GM21717 (cell line): Measurements from ENCODE around the gene TUBGCP4.
"Not testable (repeated sequence)": the region's sequence is repeated elsewhere in the genome, so short reads cannot be mapped to it uniquely, and the experiment has no call there.

ENCODE experiments used
- ATAC-seq: cut with Tn5 transposase; IDR thresholded peaks from one replicate; pipeline ENCODE4 v1.9.1; 2021; ENCODE audit warnings: mild to moderate bottlenecking, moderate library complexity; ENCODE audit not compliant: unreplicated experiment

TUBGCP4 gene, protein sequence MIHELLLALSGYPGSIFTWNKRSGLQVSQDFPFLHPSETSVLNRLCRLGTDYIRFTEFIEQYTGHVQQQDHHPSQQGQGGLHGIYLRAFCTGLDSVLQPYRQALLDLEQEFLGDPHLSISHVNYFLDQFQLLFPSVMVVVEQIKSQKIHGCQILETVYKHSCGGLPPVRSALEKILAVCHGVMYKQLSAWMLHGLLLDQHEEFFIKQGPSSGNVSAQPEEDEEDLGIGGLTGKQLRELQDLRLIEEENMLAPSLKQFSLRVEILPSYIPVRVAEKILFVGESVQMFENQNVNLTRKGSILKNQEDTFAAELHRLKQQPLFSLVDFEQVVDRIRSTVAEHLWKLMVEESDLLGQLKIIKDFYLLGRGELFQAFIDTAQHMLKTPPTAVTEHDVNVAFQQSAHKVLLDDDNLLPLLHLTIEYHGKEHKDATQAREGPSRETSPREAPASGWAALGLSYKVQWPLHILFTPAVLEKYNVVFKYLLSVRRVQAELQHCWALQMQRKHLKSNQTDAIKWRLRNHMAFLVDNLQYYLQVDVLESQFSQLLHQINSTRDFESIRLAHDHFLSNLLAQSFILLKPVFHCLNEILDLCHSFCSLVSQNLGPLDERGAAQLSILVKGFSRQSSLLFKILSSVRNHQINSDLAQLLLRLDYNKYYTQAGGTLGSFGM

DNA sequence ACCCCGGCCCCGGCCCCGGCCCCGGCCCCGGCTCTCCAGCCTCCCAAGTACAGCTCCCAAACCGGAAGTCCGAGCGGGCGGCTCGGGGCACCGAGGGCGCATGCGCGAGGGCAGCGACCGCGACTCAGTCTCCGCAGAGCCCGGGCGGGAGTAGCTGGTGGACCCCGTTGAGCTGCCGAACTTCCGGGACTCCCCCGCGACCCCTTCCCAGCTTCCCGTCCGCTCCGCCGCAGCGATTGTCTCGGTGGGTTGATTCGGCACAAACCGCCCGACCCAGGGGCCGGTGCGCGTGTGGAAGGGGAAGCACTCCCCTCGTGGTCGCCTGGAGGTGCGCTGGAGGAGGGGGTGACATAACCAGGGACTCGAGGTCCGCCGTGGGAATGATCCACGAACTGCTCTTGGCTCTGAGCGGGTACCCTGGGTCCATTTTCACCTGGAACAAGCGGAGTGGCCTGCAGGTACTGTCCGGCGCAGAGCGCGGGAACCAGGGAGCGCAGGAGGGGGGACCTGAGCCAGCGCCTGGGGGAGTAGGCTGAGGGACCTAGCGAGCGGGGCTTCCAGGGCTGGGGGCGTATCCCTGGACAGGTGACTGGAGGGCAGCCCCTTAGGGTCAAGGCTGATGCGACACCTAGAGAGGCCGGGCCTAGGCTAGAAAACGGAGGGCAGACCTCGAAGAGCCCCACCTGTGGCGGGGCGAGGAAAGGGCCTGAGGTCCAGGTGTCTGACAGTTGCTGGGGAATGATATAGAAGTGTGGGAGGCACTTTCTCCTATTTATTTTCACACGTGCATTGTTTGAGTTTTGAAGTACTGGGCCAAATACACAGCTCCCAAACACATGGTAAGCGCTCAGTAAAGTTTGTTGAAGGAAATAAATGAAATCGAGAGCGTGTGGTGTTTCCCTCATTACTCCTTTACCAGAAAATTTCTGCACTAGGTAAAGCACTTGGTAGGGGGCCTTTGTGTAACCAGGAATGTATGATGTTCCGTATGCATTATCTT, at the start of gene TUBGCP4, which contains the start of gene ZSCAN29:
TSS of gene TUBGCP4 (plus strand) at position 127 of the 1,000 bp plus-strand sequence. CDS start at position 381, 254 bp downstream.
TSS of gene ZSCAN29 (minus strand) at position 69 of the 1,000 bp plus-strand sequence. CDS start 1,130 bp downstream, outside the sequence.
- ATAC-seq = peak; percentile 63

DNA sequence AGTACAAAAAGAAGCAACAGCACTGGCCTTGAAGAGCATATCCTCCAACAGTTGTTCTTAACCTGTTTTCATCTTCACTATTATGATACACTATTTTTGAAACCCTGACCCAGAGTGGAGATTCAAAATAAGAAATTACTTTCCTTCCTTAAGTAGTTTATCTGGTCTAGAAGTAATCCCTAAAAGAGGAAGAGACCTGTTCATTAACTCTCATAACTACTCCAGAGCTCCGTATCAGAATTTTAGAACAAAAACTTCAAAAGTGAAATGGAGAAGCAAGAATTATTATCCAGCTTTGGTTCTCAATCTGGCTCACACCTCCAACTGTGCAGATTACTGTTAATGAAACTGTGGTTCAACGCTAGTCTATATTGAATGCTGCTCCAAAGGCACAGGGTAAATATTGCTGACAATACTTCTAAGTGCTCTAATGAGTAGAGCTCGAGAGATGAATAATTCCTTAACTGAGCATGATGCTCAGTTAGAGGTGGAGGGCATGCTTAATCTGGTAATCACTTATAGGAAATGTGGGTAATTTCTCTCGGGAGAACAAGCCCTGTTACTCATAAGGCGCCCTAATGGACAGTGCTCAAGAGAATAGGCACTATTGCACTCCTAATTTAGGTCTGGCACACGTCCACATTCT, 45.7 kb upstream of the TUBGCP4 start:
- no peak for ATAC-seq

DNA sequence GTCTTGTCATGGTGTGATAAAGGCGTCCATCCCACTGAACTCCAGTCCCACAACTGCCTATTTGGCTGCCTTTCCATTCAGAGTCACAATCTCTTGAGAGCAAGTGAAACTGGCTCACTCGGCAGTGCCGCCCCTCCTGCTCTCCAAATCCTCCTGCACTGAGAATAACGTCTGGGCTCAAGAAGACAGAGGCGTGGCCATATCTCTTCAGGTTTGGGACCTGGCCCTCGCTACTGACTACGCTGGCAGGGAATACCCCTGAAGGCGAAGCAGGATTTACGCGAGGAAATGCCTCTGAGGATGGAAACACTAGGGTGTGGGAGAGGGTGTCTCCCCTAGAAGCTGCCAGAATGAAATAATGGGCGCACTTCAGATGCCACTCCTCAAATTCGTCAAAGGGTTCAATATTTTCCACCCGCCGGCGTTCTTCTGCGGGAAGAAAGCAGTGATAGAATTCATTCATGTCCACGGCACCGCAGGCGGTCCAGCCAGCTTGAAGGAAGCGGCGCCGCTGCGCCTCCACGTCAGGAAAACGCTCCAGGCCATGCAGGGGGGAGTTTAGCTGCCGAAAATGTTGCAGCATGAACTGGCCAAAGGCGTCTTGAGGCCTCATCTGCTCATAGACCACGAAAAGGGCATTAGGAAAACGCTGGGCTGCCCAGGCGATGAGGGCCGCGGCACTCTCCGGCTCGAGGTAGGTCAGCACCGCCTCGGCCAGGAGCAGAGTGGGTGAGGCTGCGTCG, 41.5 kb upstream of the TUBGCP4 start:
- no peak for ATAC-seq

DNA sequence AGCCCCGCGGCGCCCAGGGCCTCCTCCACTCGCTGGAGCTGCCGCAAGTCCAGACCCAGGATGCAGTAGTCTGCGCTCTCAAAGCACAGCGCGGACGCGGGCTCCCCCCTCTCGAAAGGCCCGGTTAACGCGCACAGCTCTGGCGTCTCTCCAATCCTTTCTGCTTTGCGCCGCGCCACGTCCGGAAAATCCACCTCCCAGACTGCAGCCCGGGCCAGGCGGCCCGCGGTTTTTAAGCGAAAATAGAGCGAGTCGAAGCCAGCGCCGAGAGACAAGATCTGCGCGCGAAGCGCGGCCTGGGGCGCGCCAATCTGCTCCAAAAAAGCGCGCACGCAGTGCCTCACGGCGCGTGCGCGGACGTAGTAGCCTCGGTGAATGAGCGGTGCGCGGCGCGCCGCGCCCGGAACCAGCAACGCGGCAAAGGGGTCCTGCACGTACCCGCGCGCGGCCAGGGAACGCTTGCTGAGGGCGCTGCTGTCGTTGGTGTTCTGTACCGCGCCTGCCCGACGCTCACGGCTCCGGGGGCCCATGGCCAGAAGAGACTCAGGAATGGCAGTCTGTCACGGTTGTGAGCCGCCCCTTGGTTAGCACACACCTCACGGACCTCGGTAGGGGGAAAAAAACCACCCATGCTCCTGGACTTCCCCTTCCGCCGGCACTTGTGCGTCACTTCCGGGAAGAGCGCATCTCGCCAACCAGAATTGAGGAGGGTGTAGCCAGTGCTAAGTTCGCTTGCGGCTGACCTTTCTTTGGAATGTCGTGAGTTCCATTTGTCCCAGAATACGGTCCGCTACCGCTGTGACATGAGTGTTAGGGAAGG, 40.7 kb upstream of the TUBGCP4 start, which contains the start of gene LCMT2:
TSS of gene LCMT2 (minus strand) at position 614 of the 820 bp plus-strand sequence. CDS start at position 530, 84 bp downstream.
- ATAC-seq = peak; percentile 88

DNA sequence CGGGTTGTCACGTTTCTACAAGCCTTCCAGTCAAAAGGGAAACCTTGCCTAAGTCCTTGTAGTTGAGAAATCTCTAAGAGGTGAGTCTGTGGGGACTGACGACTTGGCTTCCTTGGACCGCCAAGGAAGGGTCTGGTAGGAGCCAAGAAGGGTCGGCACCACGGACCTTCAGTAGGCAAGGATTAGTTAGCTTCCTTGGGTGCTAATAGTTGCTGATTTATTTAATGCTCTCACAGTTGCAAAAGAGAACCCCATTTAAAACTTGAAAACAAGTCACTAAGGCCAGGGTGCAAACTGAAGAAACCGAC, 40.2 kb upstream of the TUBGCP4 start:
- no peak for ATAC-seq

DNA sequence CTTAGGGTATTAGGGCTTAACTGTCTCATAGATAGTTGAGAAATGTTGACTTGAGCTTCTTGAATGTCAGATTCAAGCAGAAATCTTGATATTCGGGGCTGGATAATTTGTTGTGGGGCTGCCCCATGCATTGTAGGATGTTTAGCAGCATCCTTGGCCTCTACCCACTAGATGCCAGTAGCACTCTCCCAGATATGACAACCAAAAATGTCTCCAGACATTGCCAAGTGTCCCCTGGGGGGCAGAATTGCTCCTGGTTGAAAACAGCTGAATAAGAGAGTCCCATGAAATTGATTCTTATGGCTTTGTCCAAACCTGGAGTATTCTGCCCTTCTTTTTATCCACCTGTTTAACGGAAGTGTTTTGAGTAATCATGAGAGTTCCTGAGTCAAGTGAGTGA, 24.6 kb upstream of the TUBGCP4 start:
- no peak for ATAC-seq

DNA sequence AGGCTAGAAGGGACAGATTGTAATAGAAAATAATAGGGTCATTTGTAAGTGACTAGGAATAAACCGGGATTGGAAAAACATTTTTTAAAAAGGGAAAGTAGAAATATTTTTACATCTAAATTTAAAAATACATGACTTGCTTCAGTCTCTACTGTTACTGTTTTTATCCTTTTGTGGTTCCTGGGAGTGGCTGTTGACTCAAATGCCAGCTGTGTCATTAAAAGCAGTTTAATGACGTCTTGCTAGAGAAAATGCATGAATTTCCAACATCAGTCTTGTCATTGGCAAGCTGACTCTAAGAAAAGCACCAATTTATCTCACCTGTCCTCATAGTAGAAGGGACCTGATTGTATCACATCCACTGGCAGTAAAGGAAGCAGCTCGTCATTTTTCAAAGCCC, 23.8 kb upstream of the TUBGCP4 start:
- no peak for ATAC-seq

DNA sequence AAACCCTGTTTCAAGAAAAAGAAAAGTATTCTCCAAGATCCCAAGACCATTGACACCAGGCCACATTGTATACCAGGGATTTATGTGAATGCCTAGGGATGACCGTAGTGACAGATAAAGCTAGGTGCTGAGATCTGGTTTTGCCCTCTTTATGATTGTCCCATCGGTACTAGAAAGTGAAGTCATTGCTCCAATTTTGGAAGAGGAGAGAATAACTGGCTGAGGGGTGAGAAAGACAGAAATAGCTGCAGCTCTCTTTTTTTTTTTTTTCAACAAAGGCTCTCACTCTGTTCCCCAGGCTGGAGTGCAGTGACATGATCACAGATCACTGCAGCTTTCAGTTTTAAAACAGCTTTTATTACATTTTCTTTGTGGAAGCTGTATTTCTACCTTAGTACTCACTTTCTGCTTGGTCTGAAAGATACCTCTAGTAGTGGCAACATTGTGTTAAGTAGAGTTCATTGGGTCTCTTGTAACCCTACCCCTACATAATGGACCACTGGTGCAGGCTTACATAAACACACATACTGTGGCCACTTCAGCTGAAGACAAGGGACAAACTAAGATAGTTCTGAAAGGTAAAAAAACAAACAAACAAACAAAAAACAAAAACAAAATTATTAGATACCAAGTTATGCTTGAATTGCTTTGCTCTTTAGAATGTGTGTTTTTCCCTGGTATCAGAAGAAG, 18.1 kb upstream of the TUBGCP4 start:
- no peak for ATAC-seq

DNA sequence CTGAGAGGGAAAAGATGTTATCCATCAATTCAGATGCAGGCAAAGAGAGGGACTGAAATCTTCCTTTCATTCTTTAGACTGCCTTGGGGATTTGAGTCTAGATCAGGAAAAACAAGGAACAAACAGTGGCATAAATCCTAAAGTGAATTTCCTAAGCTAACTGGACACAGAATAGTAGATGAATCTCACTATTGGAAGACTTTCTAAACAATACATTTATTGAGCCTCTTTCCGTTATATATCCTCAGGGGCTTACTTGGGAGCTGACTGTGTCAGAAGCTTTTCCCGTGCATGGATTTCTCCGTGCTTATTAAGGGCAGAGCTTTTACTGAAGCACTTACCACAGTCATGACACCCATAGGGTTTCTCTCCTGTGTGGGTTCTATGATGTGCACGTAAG, 10.1 kb upstream of the TUBGCP4 start:
- ATAC-seq = no peak

DNA sequence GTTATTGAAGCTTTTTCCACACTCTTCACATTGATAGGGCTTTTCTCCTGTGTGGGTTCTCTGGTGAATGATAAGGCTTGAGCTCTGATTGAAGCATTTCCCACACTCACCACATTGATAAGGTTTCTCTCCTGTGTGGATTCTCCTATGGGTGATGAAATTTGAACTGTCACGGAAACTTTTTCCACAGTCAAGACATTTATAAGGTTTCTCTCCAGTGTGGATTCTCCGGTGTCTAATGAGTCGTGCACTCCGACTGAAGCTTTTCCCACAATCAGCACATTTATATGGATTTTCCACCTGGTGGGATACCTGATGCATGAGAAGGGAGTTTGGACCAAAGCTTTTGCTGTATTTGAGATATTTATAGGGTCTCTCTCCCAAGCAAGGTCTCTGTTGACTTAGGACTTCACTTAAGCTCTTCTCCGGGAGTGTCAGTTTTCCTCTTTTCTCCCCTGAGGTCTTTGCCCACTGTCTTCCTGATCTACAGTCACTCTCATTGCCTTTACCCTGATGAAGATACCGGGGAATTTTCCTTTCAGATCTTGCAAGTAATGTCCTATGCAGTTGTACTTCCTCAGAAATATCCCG, 9.5 kb upstream of the TUBGCP4 start:
- no peak for ATAC-seq

DNA sequence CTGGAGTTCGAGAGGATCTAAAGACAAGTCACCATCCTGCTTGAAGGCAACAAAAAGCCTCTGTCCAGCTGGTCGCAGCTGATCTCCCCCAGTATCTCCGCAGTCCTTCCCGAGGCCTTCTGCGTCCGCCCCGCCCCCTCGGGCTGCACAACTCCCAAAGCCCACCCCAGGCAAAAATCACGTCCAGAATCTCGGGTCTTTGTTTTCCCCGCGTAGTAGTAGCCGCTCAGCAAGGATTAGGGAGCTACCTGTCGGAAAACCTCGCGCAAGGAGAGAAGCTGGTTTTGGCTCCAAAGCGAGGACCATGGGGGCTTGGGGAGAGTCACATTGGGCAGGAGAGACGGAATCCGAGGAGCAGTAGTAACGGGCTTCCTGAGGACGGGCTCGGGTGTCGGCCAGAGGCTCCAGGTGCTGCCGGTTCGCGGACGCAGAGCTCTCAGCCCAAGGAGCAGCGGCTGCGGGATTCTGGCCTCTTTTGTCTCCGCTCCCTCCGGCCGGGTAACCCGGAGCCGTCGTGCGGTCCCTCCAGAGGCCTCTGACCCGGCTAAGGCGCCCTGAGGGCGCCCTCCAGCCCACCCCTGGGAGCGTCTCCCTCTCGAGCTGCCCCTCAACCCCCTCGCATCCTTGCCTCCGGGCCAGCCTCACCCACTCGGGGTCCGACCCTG, 459 bp upstream of the TUBGCP4 start:
- peak; percentile 30 for ATAC-seq

DNA sequence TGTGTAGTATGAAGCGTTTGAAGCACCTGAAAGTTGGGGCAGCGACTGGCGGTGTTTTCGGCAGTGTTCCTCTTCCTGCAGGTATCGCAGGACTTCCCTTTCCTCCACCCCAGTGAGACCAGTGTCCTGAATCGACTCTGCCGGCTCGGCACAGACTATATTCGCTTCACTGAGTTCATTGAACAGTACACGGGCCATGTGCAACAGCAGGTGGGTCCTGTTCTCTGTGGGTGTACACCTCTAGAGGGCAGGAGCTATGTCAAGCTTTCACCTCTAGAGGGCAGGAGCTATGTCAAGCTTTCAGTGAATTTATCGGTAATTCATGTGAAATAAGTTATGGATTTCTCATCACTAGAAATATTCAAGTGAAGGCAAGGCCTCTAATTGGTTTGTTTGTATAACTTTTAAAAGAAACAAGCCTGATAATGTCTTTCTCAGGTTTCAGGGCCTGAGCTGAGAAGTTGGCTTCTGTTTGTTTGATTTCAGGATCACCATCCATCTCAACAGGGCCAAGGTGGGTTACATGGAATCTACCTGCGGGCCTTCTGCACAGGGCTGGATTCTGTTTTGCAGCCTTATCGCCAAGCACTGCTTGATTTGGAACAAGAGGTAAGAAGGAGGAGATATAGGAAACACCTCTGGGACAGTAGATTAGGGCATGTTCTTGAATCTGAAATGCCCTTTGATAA, 5.3 kb downstream of the TUBGCP4 start:
- ATAC-seq = no peak

DNA sequence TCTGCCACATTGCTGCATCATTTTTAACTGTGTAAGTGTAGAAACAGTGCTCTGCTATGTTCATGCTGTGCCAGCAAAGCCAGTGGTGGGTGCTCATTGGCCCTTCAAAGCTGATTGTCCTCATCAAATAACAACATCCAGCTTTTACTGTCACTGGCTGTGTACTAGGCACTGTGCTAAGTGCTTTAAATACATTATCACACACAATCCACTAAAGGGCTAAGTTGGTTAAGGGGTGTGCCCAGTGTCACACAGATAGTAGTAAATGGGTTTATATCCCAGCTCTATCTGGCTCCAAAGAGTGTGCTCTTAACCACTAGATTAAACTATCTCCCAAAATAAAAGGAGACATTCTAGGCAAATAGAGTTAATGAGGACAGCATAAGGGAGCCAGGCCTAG, 7.7 kb downstream of the TUBGCP4 start:
- ATAC-seq = no peak

DNA sequence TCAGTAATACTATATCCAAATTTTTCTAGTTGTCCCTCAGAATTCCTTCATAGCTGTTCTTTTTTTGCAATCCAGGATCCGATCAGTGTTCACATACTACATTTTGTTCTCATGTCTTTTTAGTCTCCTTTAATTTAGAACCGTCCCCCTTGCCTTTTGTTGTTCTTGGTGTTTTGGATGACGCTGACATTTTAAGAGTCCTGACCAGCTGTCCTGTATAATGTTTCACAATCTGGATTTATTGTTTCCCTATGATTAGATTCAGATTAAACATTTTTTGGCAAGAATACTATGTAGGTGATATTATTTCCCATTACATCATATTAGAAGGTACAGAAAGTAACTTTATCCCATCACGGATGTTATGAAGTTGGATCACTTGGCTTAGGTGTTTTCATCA, 11.4 kb downstream of the TUBGCP4 start:
- ATAC-seq = no peak

DNA sequence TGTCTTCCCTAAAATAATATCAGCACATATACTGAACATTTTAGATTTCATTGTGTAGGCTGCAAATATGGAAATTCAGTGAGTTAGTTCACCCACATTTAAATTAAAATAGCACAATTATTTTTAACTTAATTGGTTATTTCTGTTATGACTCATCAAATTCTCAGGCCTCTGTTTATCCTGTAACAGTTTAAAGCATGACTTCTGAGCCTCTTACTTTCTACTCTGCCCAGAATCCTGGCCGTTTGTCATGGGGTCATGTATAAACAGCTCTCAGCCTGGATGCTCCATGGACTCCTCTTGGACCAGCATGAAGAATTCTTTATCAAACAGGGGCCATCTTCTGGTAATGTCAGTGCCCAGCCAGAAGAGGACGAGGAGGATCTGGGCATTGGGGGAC, 12.2 kb downstream of the TUBGCP4 start:
- ATAC-seq = no peak

DNA sequence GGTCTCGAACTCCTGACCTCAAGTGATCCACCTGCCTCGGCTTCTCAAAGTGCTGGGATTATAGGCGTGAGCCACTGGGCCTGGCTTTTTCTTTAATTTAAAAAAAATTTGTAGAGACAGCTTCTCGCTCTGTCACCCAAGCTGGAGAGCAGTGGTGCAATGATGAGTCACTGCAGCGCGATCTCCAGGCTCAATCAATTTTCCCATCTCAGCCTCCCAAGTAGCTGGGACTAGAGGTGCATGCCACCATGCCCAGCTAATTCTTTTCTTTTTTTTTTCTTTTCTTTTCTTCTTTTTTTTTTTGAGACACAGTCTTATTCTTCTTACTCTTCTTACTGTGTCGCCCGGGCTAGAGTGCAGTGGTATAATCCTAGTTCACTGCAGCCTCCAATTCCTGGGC, 19.8 kb downstream of the TUBGCP4 start:
- ATAC-seq = no peak

DNA sequence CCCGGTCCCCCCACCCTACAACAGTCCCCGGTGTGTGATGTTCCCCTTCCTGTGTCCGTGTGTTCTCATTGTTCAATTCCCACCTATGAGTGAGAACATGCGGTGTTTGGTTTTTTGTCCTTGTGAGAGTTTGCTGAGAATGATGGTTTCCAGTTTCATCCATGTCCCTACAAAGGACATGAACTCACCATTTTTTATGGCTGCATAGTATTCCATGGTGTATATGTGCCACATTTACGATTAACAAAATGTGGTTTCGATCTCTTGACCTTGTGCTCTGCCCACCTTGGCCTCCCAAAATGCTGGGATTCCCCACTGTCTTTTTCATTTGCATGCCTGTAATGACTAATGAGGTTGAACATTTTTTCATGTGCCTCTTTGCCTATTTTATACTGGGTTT, 22.7 kb downstream of the TUBGCP4 start:
- ATAC-seq = not testable (repeated sequence)
